Measurements from ENCODE around the gene REV1. TPM values are rescaled to one million over a fixed set of nuclear protein-coding genes. Genes with fewer than 3 reads are reported as not detected.
"Not testable (repeated sequence)": the region's sequence is repeated elsewhere in the genome, so short reads cannot be mapped to it uniquely, and the experiment has no call there.

REV1 gene
- total RNA-seq, 1 donor from 2014 or later: 27.4 TPM

DNA sequence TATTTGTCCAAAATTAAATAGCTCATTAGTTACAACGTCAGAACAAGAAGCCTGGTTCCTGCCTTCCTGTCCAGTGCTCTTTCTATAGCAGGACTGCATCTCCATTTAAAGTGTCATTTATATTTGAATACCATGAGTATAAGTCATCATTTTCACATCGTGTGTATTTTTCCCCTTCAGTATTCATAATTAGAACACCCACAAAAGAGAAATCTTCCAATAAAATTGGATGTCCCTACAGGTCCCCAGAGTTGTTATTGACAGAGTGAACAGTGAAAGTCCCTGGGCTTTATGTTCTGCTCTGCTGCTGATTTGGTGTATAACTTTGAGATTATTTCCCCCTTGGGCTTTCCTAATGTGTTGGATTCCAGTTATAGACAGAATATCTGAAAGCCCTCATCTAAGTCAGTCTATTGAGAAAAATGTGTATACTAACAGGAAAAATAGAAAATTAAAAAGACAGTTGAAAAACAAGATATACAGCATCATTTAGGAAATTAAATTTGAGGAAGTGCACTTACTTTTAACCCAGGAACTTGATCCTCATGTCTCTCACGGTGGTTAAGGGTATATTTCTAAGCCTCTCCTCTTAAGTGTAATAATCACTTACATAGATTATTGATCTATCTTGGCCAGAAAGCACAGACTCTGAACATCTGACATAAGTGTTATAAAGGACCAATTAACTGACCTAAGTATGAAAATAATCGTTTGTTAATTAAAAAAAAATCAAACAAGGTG lies 15.2 kb upstream of the REV1 start:
- no peaks in the 10 kb centered on the region for H3K36me3 ChIP-seq (ENCODE audit: control insufficient read depth, insufficient read depth, low read length)
- H3K27me3 ChIP-seq (ENCODE audit: control insufficient read depth, insufficient read depth, low read length): no peaks in the 10 kb centered on the region
- H3K4me3 ChIP-seq (ENCODE audit: low read depth, low read length): no peak overlapping the region
- no peak for DNase-seq (ENCODE audit: low read depth)
- TF ChIP-seq, protein P1, sequence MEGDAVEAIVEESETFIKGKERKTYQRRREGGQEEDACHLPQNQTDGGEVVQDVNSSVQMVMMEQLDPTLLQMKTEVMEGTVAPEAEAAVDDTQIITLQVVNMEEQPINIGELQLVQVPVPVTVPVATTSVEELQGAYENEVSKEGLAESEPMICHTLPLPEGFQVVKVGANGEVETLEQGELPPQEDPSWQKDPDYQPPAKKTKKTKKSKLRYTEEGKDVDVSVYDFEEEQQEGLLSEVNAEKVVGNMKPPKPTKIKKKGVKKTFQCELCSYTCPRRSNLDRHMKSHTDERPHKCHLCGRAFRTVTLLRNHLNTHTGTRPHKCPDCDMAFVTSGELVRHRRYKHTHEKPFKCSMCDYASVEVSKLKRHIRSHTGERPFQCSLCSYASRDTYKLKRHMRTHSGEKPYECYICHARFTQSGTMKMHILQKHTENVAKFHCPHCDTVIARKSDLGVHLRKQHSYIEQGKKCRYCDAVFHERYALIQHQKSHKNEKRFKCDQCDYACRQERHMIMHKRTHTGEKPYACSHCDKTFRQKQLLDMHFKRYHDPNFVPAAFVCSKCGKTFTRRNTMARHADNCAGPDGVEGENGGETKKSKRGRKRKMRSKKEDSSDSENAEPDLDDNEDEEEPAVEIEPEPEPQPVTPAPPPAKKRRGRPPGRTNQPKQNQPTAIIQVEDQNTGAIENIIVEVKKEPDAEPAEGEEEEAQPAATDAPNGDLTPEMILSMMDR (IDR thresholded peaks at IDR 0.05; ENCODE audit: insufficient read depth, low read length, poor library complexity, severe bottlenecking): no peak

DNA sequence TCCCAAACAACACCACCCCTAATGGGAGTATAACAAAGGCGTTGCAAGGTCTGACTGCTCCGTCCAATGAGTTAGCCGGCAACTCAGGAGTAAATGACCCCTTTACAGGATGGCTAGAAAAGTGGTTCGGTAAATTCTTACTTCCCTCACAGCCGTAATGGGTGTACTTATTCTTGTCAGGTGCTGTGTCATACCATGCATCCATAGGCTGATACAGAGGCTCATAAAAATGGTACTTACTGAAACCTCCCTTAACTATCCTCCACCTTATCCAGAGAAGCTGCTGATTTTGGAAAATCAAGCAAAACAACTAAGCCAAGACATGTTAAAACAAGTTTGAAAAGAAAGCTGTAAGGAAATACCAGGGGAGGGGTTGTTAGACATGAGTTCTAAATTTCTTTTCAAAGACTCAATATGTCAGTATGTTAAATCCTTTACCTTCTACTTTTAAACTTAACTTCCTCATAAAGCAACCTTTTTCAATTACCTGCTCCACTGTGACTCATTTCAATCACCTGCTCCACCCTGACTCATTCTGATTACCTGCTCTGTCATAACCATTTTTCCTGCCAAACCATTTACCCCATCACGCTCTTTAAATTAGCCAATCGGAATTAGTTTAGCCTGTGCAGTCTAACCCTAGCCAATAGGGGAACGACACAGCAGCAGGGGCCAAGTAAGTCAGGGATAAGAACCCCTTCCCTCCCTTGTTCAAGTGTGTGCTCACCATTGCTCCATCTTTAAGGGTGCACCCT lies 14.0 kb upstream of the REV1 start:
- not testable (repeated sequence) for H3K27me3 ChIP-seq (ENCODE audit: control insufficient read depth, insufficient read depth, low read length); H3K4me3 ChIP-seq (ENCODE audit: low read depth, low read length); H3K36me3 ChIP-seq (ENCODE audit: control insufficient read depth, insufficient read depth, low read length); DNase-seq (ENCODE audit: low read depth)

DNA sequence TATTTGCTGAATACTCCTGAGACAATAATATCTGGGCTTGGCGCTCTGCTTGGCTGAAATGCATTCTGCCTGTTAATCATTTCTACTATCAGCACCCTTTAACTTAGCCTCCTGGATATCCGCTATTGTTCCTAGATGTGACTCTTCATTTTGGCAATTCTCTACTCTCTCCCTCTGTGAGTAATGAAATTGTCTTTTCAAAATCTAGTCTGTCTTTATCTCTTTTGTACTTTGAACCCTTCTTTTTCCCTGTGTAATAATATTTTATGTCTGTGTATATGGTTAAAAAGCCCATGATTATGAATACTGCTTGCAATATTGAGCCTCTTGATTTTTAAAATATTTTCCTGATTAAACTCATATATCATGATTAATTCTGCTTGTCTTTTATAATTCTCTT lies 6.2 kb upstream of the REV1 start:
- TF ChIP-seq, protein P1 (IDR thresholded peaks at IDR 0.05; ENCODE audit: insufficient read depth, low read length, poor library complexity, severe bottlenecking): no peak
- DNase-seq (ENCODE audit: low read depth): no peak
- Histone ChIP-seq H3K36me3 (ENCODE audit: control insufficient read depth, insufficient read depth, low read length) (no peaks in the 10 kb centered on the region), H3K4me3 (ENCODE audit: low read depth, low read length) (no peak overlapping the region), H3K27me3 (ENCODE audit: control insufficient read depth, insufficient read depth, low read length) (no peaks in the 10 kb centered on the region)

DNA sequence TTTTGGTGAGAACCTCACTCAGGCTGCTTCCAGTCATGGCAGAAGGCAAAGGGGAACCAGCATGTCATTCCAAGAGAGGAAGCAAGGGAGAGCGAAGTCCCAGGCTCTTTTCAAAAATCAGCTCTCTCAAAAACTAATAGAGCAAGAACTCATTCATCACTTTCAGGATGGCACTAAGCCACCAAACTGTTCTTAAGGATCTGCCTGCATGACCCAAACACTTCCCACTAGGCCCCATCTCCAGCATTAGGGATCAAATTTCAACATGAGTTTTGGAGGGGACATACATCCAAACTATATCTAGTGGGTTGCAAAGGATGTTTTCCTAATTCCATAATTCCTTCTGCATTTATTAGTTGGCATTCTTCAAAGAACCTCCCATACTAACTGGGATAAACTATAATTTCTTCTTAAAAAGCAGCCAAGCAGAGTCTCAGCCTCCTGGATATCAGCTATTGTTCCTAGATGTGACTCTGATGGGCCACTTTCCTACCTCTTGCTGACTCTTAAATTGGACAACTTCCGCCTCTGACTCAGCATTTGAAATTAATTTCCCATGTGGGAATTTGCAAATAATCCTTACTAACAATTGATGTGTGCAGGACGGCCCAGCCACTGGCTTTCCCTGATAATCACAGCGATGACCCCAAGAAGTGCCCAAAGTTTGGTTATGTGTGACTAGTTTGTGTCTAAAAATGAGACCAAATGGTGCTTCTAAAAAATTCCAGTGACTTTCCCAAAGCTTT lies 5.5 kb upstream of the REV1 start:
- TF ChIP-seq, protein P1 (IDR thresholded peaks at IDR 0.05; ENCODE audit: insufficient read depth, low read length, poor library complexity, severe bottlenecking): no peak
- no peaks in the 10 kb centered on the region for H3K36me3 ChIP-seq (ENCODE audit: control insufficient read depth, insufficient read depth, low read length)
- no peak overlapping the region for H3K4me3 ChIP-seq (ENCODE audit: low read depth, low read length)

DNA sequence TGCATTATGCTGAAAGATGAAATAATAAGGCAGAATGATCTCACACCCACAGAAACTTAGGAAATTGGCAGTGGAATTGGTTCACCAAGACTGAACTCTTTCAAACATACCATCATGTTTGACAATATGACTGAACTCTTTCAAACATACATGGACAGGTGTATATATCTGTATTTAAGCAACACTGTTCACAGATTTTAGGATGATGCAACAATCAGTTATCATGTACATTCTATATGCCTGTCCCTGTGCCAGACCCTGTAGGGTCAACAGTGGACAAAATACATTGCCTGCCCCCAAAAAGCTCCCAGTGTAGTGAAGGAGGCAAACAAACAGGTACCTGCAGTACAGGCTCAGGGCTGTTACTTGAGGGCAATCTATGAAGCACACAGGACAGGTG lies 2.9 kb upstream of the REV1 start:
- H3K27me3 ChIP-seq (ENCODE audit: control insufficient read depth, insufficient read depth, low read length): no peaks in the 10 kb centered on the region
- no peaks in the 10 kb centered on the region for H3K36me3 ChIP-seq (ENCODE audit: control insufficient read depth, insufficient read depth, low read length)
- TF ChIP-seq, protein P1 (IDR thresholded peaks at IDR 0.05; ENCODE audit: insufficient read depth, low read length, poor library complexity, severe bottlenecking): no peak
- no peak overlapping the region for H3K4me3 ChIP-seq (ENCODE audit: low read depth, low read length)
- DNase-seq (ENCODE audit: low read depth): no peak

More for the DNA sequence above, 5.5 kb upstream of the REV1 start:
- H3K27me3 ChIP-seq (ENCODE audit: control insufficient read depth, insufficient read depth, low read length): no peaks in the 10 kb centered on the region
- DNase-seq (ENCODE audit: low read depth): no peak
